Stimulated activated CD4-positive, alpha-beta T cell treated with anti-CD3 and anti-CD28 coated beads, Interleukin-15, amount 100 ng/mL, for 1 hour (primary cell): ENCODE measurements around the gene SARM1.

Experiments
- DNase-seq, 2 donors: peaks; one replicate each; pipeline ENCODE4 v3.0.0-alpha.2; 2020; ENCODE audit warnings: low read depth in 1 of 2, low spot score in 1 of 2

The SARM1 gene

DNA sequence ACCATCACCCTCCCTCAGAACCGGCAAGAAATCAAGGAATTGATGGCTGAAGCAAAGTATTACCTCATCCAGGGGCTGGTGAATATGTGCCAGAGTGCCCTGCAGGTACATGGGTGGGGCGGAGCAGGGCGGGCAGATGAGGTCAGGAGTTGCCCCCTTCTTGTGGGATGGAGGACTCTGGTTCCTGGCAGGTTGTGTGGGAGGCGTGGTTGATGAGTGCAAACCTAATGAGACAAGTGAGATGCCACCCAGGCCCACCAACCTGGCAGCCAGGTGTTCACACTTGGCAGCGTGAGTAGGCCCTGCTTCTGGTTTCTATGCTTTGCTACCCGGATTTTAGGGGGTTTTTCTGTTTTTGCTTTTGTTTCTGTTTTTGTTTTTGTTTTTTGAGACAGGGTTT is 31.1 kb upstream of the SARM1 start:
- no peak for DNase-seq

DNA sequence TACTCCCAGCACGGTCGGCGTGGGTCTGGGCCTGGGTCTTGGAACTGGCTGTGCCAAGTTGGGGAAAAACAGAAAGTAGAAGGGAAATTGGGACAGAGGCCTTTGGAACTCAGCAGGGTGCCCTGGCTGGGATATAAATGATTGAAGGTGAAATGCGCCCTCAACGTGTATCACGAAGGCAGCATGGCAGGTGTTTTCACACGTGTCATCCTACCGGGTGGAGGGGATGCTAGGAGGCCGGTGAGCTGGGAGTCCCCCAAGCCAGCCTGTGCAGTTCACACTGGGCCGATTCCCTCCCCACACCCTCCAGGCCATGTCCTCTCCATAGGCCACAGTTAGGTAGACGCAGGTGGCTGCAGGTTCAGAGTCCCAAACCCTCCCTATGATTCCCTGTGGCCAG is 30.0 kb upstream of the SARM1 start:
- DNase-seq, result no peak

- no peak for DNase-seq
Observed at GRCh38 chr17:28342313-28342712, 29.2 kb upstream of the SARM1 start.

DNA sequence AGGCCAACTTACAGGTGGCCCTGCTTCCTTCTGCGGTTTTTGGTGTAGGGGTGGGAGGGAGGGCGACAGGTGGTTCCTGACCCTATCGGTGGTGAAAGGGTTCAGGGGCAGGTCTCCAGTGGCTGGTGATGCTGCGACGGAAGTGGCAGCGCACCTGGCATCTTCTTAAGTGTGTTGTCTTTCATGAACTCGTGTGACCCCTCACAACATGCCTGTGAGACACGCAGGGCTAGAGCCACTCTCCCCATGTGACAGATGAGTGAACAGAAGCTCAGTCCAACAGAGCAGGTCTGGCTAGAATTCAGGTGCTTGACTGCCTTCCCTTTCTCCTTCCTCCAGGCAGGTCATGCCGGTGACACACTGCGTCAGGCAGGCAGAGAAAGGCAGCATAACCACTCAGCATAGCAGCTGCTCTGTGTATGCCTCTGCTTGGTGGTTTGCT is 28.0 kb upstream of the SARM1 start:
- DNase-seq, result no peak

GRCh38 chr17:28344011-28344410 is 27.5 kb upstream of the SARM1 start:
- DNase-seq, result no peak

GRCh38 chr17:28344435-28344901 is 27.0 kb upstream of the SARM1 start:
- DNase-seq, result no peak

GRCh38 chr17:28345419-28346198 is 25.9 kb upstream of the SARM1 start:
- no peak for DNase-seq

- DNase-seq, result no peak
Observed at GRCh38 chr17:28346199-28346580, 25.3 kb upstream of the SARM1 start.

- DNase-seq, result no peak
Observed at GRCh38 chr17:28346746-28347246, 24.7 kb upstream of the SARM1 start.

DNA sequence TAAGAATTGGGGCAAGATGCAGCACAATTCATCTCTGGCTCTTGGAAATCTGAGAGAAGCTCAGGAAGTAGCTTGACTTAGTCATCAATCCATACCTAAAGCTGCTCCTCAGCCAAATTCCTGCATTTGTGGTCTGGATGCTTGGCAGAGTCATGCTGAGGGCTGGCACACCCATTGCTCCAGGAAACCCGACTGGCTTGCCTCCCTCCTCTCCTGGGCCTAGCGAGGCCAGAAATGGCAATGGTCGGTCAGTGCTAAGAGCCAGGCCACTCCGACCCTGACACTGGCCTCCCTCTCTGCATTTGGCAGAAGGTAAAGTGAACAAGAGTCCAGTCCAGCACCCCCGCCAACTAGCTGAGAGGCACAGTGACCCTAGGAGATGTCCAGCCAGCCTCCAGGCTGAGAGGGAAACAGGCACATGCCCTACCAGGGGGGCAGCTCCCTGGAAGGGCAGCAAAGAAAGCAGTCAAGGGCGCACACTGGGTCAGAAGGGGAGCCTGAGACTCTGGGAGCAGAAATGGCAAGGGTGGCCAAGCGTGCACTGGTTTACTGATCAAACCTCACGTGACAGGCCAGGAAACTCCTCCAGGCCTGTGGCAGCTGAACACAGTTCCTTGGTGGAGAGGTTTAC is 24.1 kb upstream of the SARM1 start:
- no peak for DNase-seq

DNA sequence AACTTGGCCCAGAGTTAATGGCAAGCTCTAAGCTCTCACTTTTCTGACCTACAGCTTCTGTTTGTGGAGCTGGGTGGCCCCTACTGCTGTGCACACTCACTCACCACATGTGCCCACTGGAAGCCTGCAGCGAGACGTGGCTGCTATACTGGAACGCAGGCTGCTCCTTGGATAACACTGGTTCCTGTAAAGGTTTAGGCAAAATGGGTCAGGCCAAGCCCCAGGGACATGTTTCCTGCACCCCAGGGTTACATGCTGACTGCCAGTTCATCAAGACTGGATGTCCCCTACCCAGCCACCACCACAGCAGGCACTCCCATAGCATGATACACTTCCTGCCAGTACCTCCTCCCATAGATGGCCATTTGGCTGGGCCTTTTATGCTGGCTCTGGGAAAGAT is 22.5 kb upstream of the SARM1 start:
- no peak for DNase-seq

DNA sequence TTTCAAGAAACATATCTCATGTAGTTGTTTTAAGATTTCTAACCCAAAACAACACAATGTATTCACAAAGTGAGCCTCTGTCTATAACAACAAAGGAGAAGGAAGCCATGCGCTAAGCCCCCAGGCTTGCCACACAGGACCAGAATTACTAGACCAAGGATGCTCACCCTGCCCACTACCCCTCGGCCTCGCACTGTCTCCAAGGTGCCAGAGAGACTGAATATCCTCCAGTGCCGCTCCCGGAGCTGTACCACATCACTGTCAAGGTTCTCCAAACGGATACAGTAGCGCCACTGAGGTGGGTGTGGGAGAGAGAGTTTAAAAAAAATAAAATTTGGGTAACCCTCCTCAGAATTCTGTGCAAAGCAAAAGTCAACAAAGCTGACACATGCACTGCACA is 21.2 kb upstream of the SARM1 start:
- DNase-seq, result no peak

GRCh38 chr17:28357061-28357900 is 14.2 kb upstream of the SARM1 start, which contains the start of gene POLDIP2:
Gene POLDIP2, minus strand, starts transcription at chr17:28357527. Its CDS starts 79 bp downstream, at chr17:28357448.
- DNase-seq, result peak; percentile 89 to 92

- DNase-seq, result no peak
Observed at GRCh38 chr17:28357901-28358197, 13.6 kb upstream of the SARM1 start.

DNA sequence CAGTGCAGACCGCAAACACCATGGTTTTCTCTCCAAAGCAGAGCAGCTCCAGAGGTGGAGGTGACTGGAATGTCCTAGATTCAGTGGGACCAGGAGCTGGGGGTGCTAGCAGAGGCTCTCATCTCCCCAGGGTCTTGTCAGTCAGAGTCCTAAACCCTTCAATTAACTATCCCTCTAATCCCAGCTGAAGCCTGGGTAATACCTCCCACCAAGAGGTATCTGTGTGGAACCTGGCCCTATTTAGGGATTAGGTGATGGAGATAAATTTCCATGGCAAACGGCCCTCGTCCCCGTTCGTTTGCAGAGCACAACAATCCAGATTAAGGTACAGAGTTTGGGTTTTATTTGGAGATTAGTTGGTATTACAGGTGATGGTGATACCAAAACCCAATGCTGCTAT is 8.3 kb upstream of the SARM1 start:
- DNase-seq, result no peak

- no peak for DNase-seq
Observed at GRCh38 chr17:28363776-28364650, 7.5 kb upstream of the SARM1 start.

DNA sequence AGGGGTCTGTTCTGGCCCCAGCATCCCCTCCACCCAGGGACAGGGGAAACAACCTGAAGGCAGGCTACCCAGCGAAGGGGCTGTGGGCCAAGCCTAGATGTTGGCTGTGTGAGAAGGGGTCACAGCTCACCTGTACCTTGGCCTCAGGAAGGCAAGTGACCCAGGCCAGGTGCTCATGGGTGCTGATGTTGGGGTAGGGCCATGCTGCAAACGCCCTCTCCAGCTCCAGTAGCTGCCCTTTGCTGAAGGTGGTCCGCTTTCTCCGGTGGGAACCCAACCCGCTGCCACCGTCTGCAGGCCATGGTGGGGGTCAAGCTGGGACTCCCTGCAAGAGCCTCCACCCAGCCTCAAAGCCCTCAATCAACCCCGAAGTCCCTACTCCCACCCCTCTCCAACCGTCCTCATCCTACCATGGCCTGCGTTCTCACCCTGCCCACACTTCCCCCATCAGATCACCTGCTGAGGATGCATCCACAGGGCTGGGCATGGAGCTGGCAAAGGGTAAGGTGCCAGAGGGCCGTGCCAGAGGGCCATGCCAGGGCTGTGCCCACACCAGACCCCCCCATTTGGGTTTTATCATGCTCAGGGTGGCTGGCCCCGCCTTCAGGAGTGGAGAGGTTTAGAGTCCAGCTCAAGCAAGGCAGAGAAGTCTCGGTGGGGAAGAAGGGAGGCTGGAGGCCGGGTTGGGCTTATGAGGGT is 6.7 kb upstream of the SARM1 start, which contains the start of gene SEBOX:
SEBOX (minus strand) TSS at position 535 of the 699 bp plus-strand sequence; CDS start at position 487, 48 bp downstream.
- DNase-seq, result no peak

DNA sequence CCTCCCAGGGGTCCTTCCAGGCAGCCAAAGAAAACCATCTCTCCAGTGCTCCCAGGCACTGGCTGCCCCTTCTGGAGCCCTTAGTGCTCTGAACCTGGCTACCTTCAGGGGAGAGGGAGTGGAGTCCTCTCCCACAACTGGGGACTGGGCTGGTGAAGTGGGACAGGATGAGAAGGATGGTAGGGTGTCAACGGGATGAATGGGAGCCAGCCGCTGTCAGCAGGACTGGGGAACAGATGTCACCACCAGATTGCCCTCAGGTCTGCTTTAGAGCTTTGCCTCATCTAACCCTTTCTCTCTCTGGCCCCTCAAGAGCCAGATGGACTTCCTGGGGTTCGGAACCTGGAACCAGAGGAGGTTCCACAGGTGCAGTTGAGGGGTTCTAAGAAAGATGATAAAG is 6.0 kb upstream of the SARM1 start:
- DNase-seq, result no peak

DNA sequence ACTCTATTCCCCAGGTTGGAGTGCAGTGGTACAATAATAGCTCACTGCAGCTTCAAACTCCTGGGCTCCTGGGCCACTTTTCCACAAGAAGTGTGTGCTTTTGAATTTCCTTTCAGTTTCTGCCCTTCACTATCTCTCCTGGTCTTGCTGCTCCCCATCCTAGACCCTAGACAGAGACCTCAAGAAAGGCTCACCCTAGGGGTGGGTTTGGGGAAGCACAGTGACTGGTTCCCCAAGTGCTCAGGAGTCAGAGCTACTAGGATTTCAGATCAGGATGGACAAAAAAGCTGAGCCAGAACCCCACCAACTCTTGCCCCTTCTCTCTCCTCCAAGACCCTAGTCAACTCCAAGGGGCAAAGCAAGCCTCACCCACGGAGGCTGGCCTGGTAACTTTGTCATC is 4.9 kb upstream of the SARM1 start:
- DNase-seq, result no peak
